Eye (tissue), 1 donor: ENCODE measurements around the gene MCRIP1.

Experiments used
- DNase-seq: peaks from one replicate; pipeline ENCODE4 v3.0.0-alpha.2; 2015

The MCRIP1 gene

DNA sequence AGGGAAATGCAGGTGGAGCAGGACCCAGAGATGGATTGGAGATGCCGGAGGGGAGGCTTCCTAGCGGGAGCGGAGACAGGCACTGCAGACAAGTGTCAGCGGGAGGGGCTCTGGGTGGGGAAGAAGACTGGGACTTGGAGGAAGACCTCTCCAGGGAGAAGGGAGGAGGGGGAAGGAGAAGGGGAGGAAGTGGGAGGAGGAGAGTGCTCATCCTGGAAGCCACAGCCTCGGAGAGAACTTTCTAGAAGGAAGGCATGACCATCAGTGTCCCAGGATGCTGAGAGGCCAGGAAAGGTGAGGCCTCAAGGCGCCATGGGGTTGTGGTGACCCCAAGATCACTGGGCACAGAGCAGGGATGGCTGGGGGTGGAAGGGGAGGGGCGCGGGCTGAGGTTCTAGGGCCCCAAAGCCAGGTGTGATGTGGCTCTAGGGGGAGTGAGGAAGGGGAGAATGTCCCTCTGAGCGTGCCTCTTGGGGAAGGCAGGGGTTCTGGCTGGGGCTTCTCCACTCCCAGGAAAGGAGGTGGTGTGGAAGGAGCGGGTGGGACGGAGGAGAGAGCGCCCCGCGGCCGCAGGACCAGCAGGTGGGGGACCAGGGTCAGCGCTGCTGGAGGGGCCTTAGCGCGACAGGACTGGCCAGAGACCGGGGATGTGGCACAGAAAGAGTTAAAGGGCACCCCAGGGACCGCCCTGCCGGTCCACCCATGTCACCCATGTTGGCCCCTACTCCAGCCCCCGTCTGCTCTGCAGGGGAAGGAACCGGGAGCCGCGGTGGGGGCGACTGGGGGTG lies 30.0 kb downstream of the MCRIP1 start:
- no peak for DNase-seq

- no peak for DNase-seq
Observed at GRCh38 chr17:81802048-81802758, 30.9 kb downstream of the MCRIP1 start.

DNA sequence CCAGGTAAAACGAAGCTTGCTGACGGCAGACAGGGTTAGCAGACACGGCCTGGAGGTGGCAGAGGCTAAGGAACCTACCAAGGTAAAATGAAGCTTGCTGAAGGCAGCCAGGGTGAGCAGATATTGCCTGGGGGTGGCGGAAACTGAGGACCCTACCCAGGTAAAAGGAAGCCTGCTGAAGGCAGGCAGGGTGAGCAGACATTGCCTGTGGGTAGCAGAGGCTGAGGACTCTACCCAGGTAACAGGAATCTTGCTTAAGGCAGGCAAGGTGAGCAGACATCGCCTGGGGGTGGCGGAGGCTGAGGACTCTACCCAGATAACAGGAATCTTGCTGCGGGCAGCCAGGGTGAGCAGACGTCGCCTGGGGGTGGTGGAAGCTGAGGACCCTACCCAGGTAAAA lies 31.8 kb downstream of the MCRIP1 start:
- no peak for DNase-seq

- DNase-seq: no peak
Observed at GRCh38 chr17:81794509-81794908, 38.6 kb downstream of the MCRIP1 start.

DNA sequence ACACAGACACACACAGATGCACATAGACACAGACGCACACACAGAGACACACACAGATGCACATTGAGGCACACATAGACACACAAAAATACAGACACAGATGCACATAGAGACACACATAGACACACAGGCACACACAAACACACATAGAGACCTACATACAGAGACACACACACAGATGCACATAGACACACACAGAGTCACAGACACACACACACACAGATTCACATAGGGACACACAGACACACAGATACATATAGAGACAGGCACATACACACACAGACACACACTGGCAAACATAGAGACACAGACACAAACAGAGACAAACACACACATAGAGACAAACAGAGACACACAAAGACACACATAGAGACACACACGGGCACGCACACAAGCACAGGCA lies 39.0 kb downstream of the MCRIP1 start:
- DNase-seq: no peak

DNA sequence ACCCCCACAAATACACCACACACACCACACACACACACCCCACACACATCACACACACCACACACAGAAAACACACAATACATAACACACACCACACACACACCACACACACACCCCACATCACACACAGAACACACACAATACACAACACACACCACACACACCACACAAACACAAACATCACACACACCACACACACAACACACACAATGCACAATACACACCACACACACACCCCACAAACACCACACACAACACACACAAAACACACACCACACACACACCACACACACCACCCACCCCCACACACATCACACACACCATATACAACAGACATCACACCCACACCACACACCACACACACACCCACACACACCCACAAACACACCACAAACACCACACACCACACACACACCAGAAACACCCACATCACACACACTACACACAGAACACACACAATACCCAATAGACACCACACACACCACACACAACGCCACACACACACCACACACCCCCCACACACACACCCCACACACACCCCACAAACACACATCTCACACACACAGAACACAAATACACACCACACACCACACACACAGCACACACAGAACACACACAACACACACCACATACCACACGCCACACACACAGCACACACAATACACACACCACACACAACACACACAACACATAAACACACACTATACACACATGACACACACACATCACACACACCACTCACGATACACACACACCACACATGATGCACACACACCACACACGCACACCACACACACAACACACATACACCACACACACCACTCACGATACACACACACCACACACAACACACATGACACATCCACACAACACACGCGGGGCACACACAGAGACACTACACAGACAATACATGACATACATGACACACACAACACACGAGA lies 40.1 kb downstream of the MCRIP1 start:
- no peak for DNase-seq
